Astrocyte (in vitro differentiated cells and primary cell): ENCODE measurements around the gene NOD1. TPM values are rescaled to one million over a fixed set of nuclear protein-coding genes. Genes with fewer than 3 reads are reported as not detected.
A peak's percentile ranks its signal among the peaks of the same experiment; 100 is the strongest.

Experiments
- DNase-seq: peaks from one replicate; pipeline ENCODE4 v3.0.0-alpha.2; 2010; ENCODE audit warnings: low read depth
- FAIRE-seq: peaks from 2 replicates; lab custom pipeline; 2011; peaks lifted over from hg19 to GRCh38; lab: Jason Lieb, UNC
- H2AFZ ChIP-seq: 2 replicates; pipeline ENCODE4 v1.6.0; 2012; ENCODE audit warnings: low read depth, low read length, inconsistent platforms
- H3K27ac ChIP-seq: 2 replicates; pipeline ENCODE4 v1.5.1; 2011; ENCODE audit warnings: low read depth, low read length, inconsistent platforms
- H3K27me3 ChIP-seq: 2 replicates; pipeline ENCODE4 v1.6.0; 2011; ENCODE audit warnings: low read length, inconsistent platforms; ENCODE audit not compliant: insufficient read depth
- H3K36me3 ChIP-seq: 2 replicates; pipeline ENCODE4 v1.5.1; 2011; ENCODE audit warnings: low read length, inconsistent platforms; ENCODE audit not compliant: insufficient read depth
- H3K4me1 ChIP-seq: 2 replicates; pipeline ENCODE4 v1.5.1; 2011; ENCODE audit warnings: low read length, inconsistent platforms; ENCODE audit not compliant: insufficient read depth
- H3K4me2 ChIP-seq: 2 replicates; pipeline ENCODE4 v1.6.0; 2012; ENCODE audit warnings: low read length, inconsistent platforms
- H3K4me3 ChIP-seq: 2 replicates; pipeline ENCODE4 v1.5.1; 2011; ENCODE audit warnings: low read depth, mild to moderate bottlenecking, low read length, inconsistent platforms; ENCODE audit not compliant: insufficient read depth
- H3K79me2 ChIP-seq: 2 replicates; pipeline ENCODE4 v1.6.0; 2012; ENCODE audit warnings: mild to moderate bottlenecking, low read length, inconsistent platforms; ENCODE audit not compliant: insufficient read depth
- H3K9ac ChIP-seq: 2 replicates; pipeline ENCODE4 v1.6.0; 2012; ENCODE audit warnings: mild to moderate bottlenecking, low read length, inconsistent platforms
- H3K9me3 ChIP-seq: 2 replicates; pipeline ENCODE4 v1.5.1; 2012; ENCODE audit warnings: low read depth, mild to moderate bottlenecking, low read length, inconsistent platforms; ENCODE audit not compliant: insufficient read depth
- H4K20me1 ChIP-seq: 2 replicates; pipeline ENCODE4 v1.6.0; 2012; ENCODE audit warnings: low read length, inconsistent platforms; ENCODE audit not compliant: insufficient read depth
- H3K27ac Mint-ChIP-seq: one replicate; pipeline ENCODE4 v1.8.0; 2021; ENCODE audit warnings: mild to moderate bottlenecking, mixed read lengths; ENCODE audit not compliant: unreplicated experiment
- H3K27me3 Mint-ChIP-seq: one replicate; pipeline ENCODE4 v1.8.0; 2021; ENCODE audit warnings: low read depth, mixed read lengths; ENCODE audit not compliant: unreplicated experiment
- H3K36me3 Mint-ChIP-seq: one replicate; pipeline ENCODE4 v1.8.0; 2021; ENCODE audit warnings: low read depth, mixed read lengths; ENCODE audit not compliant: unreplicated experiment
- H3K4me1 Mint-ChIP-seq: one replicate; pipeline ENCODE4 v1.8.0; 2021; ENCODE audit warnings: low read depth, mixed read lengths; ENCODE audit not compliant: unreplicated experiment
- H3K4me3 Mint-ChIP-seq: one replicate; pipeline ENCODE4 v1.8.0; 2021; ENCODE audit warnings: mild to moderate bottlenecking, moderate library complexity, mixed read lengths; ENCODE audit not compliant: unreplicated experiment
- H3K9me3 Mint-ChIP-seq: one replicate; pipeline ENCODE4 v1.8.0; 2021; ENCODE audit warnings: mild to moderate bottlenecking, mixed read lengths; ENCODE audit not compliant: unreplicated experiment
- EZH2 ChIP-seq: IDR thresholded peaks from 2 replicates; pipeline ENCODE4 v1.6.1; 2012; ENCODE audit warnings: mild to moderate bottlenecking, low read length, inconsistent platforms; ENCODE audit not compliant: insufficient read depth
- total RNA-seq: library from RNA; stranded (reverse); gene quantifications from 2 replicates; pipeline ENCODE4 v1.2.1, GENCODE V29; 2021
- TF ChIP-seq, protein P1 (sequence below): IDR thresholded peaks from 2 replicates; pipeline ENCODE4 v1.5.1; 2011; ENCODE audit warnings: low read depth, mild to moderate bottlenecking, inconsistent platforms, low read length, moderate library complexity; ENCODE audit not compliant: insufficient read depth

The NOD1 gene
- total RNA-seq, 1 donor from 2014 or later: 9.7 TPM

DNA sequence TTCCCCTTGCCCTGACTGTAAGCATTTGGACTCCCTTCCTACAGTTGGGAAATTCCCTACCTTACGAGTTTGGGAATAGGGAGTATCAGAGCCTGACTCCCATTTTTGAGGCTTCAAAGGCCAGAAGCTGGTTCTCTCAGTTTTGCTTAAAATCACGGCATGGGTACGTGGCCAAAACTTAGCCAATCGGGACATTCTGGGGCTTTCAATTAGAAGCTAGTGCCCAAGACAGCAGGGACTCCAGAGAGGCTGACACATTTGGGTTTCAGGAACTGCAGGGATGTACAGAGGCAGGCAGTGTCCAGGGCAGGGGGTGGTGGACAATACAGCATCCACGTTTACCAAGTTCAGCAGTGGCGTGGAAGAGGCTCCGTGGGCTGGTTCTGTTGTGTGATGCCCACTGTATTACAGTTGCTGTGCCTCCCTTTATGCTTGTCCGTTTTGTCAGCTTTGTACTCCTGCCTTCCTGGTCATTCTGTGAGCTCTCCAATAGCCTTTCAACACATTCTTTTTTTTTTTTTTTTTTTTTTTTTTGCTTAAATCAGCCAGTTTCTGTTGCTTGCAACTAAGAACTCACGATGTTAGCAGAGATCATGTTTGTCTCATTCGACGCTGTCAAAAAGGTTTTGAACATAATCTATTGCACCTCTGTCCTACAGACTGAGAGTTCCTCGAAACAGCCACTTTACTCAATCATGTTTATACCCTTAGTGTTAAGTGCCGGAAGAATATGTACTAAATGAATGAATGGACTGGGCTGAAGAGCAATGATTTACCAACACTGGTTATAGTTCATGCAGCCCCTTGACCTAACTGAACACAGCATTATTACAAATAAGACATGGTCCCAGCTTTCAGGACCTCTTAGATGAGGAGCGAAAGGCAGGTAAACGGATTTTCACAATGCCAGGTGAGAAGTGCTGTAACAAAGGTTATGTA, 25.0 kb upstream of the NOD1 start:
- Histone ChIP-seq H3K4me3 (peak overlapping the region; percentile 92), H3K9me3 (no peaks in the 10 kb centered on the region), H3K27ac (peak overlapping the region; percentile 69), H3K4me1 (peaks cover 11% of the 10 kb centered on the region), H3K79me2 (peaks cover 42% of the 10 kb centered on the region), H3K4me2 (peak overlapping the region; percentile 95), H2AFZ (peak overlapping the region; percentile 92), H3K27me3 (no peaks in the 10 kb centered on the region), H3K36me3 (peaks cover 3% of the 10 kb centered on the region), H4K20me1 (peaks cover 15% of the 10 kb centered on the region), H3K9ac (peak overlapping the region; percentile 86)
- Mint-ChIP-seq H3K9me3 (no peaks in the 10 kb centered on the region), H3K27me3 (no peaks in the 10 kb centered on the region), H3K4me3 (peak overlapping the region; percentile 95), H3K4me1 (peaks cover 2% of the 10 kb centered on the region), H3K27ac (peak overlapping the region; percentile 14), H3K36me3 (peaks cover 5% of the 10 kb centered on the region)
- TF ChIP-seq, protein P1, sequence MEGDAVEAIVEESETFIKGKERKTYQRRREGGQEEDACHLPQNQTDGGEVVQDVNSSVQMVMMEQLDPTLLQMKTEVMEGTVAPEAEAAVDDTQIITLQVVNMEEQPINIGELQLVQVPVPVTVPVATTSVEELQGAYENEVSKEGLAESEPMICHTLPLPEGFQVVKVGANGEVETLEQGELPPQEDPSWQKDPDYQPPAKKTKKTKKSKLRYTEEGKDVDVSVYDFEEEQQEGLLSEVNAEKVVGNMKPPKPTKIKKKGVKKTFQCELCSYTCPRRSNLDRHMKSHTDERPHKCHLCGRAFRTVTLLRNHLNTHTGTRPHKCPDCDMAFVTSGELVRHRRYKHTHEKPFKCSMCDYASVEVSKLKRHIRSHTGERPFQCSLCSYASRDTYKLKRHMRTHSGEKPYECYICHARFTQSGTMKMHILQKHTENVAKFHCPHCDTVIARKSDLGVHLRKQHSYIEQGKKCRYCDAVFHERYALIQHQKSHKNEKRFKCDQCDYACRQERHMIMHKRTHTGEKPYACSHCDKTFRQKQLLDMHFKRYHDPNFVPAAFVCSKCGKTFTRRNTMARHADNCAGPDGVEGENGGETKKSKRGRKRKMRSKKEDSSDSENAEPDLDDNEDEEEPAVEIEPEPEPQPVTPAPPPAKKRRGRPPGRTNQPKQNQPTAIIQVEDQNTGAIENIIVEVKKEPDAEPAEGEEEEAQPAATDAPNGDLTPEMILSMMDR: no peak
- FAIRE-seq: no peak
- DNase-seq: no peak

DNA sequence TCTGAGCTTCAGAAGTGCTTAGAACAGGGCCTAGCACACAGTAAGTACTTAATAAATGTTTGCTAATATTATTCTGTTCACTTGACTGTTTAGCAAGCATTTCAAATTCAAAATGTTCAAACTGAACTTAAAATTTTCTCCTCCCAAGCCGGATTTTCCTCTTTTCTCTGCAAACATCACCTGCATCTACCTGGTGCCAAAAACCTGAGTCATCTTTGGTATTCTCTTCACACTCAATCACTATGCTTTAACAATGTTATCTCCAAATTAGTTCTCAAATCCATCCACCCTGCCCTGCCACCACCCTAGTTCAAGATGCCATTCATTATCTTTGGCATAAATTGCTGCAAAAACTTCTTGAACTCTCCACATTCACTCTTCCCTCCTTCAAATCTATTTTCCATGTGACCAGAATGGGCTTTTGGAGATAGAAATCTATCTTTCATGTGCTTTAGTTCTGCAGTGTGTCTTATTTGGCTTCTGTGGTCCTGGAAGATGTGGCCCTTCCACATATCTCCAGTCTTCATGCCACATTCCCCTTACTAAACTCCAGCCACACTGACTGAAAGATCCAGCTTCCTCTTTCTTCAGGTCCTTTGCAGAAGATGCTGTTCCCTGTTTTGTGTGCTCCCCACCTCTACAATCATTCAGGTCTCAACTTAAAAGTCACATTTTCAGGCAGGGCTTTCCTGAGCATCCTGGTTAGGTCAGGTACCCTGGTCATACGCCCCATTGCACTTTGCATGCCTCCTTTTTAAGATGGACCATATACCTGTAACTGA, 24.1 kb upstream of the NOD1 start:
- Mint-ChIP-seq H3K27ac (no peak overlapping the region), H3K4me3 (peak overlapping the region; percentile 7), H3K9me3 (no peaks in the 10 kb centered on the region), H3K36me3 (peaks cover 6% of the 10 kb centered on the region), H3K4me1 (peaks cover 2% of the 10 kb centered on the region), H3K27me3 (no peaks in the 10 kb centered on the region)
- no peak overlapping the region for H2AFZ ChIP-seq
- peak overlapping the region; percentile 95 for H3K4me2 ChIP-seq
- FAIRE-seq (no peak), DNase-seq (no peak)
- H3K36me3 ChIP-seq: peaks cover 3% of the 10 kb centered on the region
- H3K79me2 ChIP-seq: peaks cover 42% of the 10 kb centered on the region
- peaks cover 11% of the 10 kb centered on the region for H3K4me1 ChIP-seq
- H3K4me3 ChIP-seq: no peak overlapping the region
- no peak for TF ChIP-seq EZH2
- TF ChIP-seq, protein P1: no peak
- peaks cover 15% of the 10 kb centered on the region for H4K20me1 ChIP-seq
- H3K27ac ChIP-seq: no peak overlapping the region
- H3K9ac ChIP-seq: no peak overlapping the region
- no peaks in the 10 kb centered on the region for H3K9me3 ChIP-seq
- no peaks in the 10 kb centered on the region for H3K27me3 ChIP-seq
